H9 (cell line): Measurements from ENCODE around the gene TUB. TPM values are rescaled to one million over a fixed set of nuclear protein-coding genes. Genes with fewer than 3 reads are reported as not detected.

Experiments used
- DNase-seq: peaks from one replicate; pipeline ENCODE4 v3.0.0-alpha.2; 2017
- H2AFZ ChIP-seq: one replicate; pipeline ENCODE4 v1.6.1; 2013; ENCODE audit warnings: mild to moderate bottlenecking, low read length, control low read depth, moderate library complexity
- H2AK5ac ChIP-seq: 2 replicates; pipeline ENCODE4 v1.6.1; 2013; ENCODE audit warnings: low read length, control low read depth, mixed read lengths; ENCODE audit not compliant: insufficient read length
- H2BK120ac ChIP-seq: one replicate; pipeline ENCODE4 v1.6.1; 2013; ENCODE audit warnings: low read depth, mild to moderate bottlenecking, low read length, control low read depth, inconsistent platforms; ENCODE audit not compliant: poor library complexity, severe bottlenecking
- H2BK12ac ChIP-seq: 2 replicates; pipeline ENCODE4 v1.6.1; 2013; ENCODE audit warnings: low read length, control low read depth, mixed read lengths, low read depth; ENCODE audit not compliant: insufficient read length
- H2BK15ac ChIP-seq: 2 replicates; pipeline ENCODE4 v1.6.1; 2013; ENCODE audit warnings: low read depth, low read length, control low read depth
- H2BK20ac ChIP-seq: one replicate; pipeline ENCODE4 v1.6.1; 2013; ENCODE audit warnings: low read depth, mild to moderate bottlenecking, low read length, control low read depth, inconsistent platforms; ENCODE audit not compliant: poor library complexity, severe bottlenecking
- H2BK5ac ChIP-seq: 2 replicates; pipeline ENCODE4 v1.6.1; 2013; ENCODE audit warnings: low read length, control low read depth, mixed read lengths; ENCODE audit not compliant: insufficient read length
- H3K14ac ChIP-seq: 2 replicates; pipeline ENCODE4 v1.6.1; 2013; ENCODE audit warnings: low read length, control low read depth; ENCODE audit not compliant: insufficient read depth
- H3K18ac ChIP-seq: 2 replicates; pipeline ENCODE4 v1.6.1; 2013; ENCODE audit warnings: low read depth, mild to moderate bottlenecking, mixed read lengths, low read length, control low read depth; ENCODE audit not compliant: insufficient read length
- H3K23ac ChIP-seq: 2 replicates; pipeline ENCODE4 v1.6.1; 2013; ENCODE audit warnings: low read length, control low read depth, mixed read lengths, low read depth; ENCODE audit not compliant: insufficient read length
- H3K23me2 ChIP-seq: 2 replicates; pipeline ENCODE4 v1.6.1; 2013; ENCODE audit warnings: low read depth, mild to moderate bottlenecking, mixed read lengths, low read length, control low read depth; ENCODE audit not compliant: insufficient read length, poor library complexity, severe bottlenecking
- H3K27ac ChIP-seq: 2 replicates; pipeline ENCODE4 v1.5.1; 2013; ENCODE audit warnings: low read length, control low read depth, mixed read lengths, low read depth; ENCODE audit not compliant: insufficient read length
- H3K27me3 ChIP-seq: 2 replicates; pipeline ENCODE4 v1.6.1; 2013; ENCODE audit warnings: low read length, control low read depth, inconsistent platforms; ENCODE audit not compliant: insufficient read depth
- H3K4ac ChIP-seq: 2 replicates; pipeline ENCODE4 v1.6.1; 2013; ENCODE audit warnings: low read depth, mild to moderate bottlenecking, control low read depth, inconsistent platforms, low read length, moderate library complexity
- H3K4me1 ChIP-seq: 2 replicates; pipeline ENCODE4 v1.6.1; 2013; ENCODE audit warnings: low read length, control low read depth, inconsistent platforms; ENCODE audit not compliant: insufficient read depth
- H3K4me2 ChIP-seq: 2 replicates; pipeline ENCODE4 v1.6.1; 2013; ENCODE audit warnings: low read length, control low read depth, mixed read lengths; ENCODE audit not compliant: insufficient read length, insufficient read depth
- H3K56ac ChIP-seq: 2 replicates; pipeline ENCODE4 v1.6.1; 2013; ENCODE audit warnings: low read depth, mild to moderate bottlenecking, mixed read lengths, low read length, control low read depth; ENCODE audit not compliant: insufficient read length
- H3K79me1 ChIP-seq: 2 replicates; pipeline ENCODE4 v1.6.1; 2013; ENCODE audit warnings: low read depth, mild to moderate bottlenecking, moderate library complexity, low read length, control low read depth, inconsistent platforms; ENCODE audit not compliant: insufficient read depth, poor library complexity, severe bottlenecking
- H3K79me2 ChIP-seq: 2 replicates; pipeline ENCODE4 v1.6.1; 2013; ENCODE audit warnings: low read length, control low read depth, inconsistent platforms; ENCODE audit not compliant: insufficient read depth
- H3K9ac ChIP-seq: 2 replicates; pipeline ENCODE4 v1.6.1; 2013; ENCODE audit warnings: low read length, control low read depth, mixed read lengths; ENCODE audit not compliant: insufficient read length; ENCODE audit errors: extremely low read depth
- H3K9me3 ChIP-seq: one replicate; pipeline ENCODE4 v1.6.1; 2013; ENCODE audit warnings: low read depth, low read length, inconsistent platforms; ENCODE audit not compliant: control insufficient read depth
- H3T11ph ChIP-seq: one replicate; pipeline ENCODE4 v1.6.1; 2013; ENCODE audit warnings: mild to moderate bottlenecking, low read length, control low read depth, inconsistent platforms
- H4K20me1 ChIP-seq: one replicate; pipeline ENCODE4 v1.6.1; 2013; ENCODE audit not compliant: control insufficient read depth, insufficient read length, insufficient read depth
- H4K5ac ChIP-seq: 2 replicates; pipeline ENCODE4 v1.6.1; 2013; ENCODE audit warnings: low read depth, mild to moderate bottlenecking, mixed read lengths, low read length, control low read depth; ENCODE audit not compliant: insufficient read length
- H4K8ac ChIP-seq: replicated peaks from 2 replicates; pipeline ENCODE4 v1.6.1; 2013; ENCODE audit warnings: low read length, control low read depth, mixed read lengths, low read depth; ENCODE audit not compliant: insufficient read length
- H4K91ac ChIP-seq: 2 replicates; pipeline ENCODE4 v1.6.1; 2013; ENCODE audit warnings: low read depth, mild to moderate bottlenecking, moderate library complexity, mixed read lengths, low read length, control low read depth; ENCODE audit not compliant: insufficient read length
- H3K27ac Mint-ChIP-seq, 3 experiments: 2 replicates in 2 of 3; 3 replicates in 1 of 3; pipeline ENCODE4 v1.8.0; 2020 to 2021; ENCODE audit warnings: mixed read lengths in 3 of 3, mild to moderate bottlenecking in 1 of 3, moderate library complexity in 1 of 3
- H3K27me3 Mint-ChIP-seq: 2 replicates; pipeline ENCODE4 v1.8.0; 2021; ENCODE audit warnings: low read depth, mild to moderate bottlenecking, moderate library complexity, mixed read lengths
- H3K36me3 Mint-ChIP-seq, 3 experiments: 2 replicates in 2 of 3; 3 replicates in 1 of 3; pipeline ENCODE4 v1.8.0; 2020 to 2021; ENCODE audit warnings: low read depth in 3 of 3, mixed read lengths in 3 of 3; ENCODE audit not compliant: insufficient read depth in 1 of 3
- H3K4me1 Mint-ChIP-seq, 2 experiments: 2 replicates each; pipeline ENCODE4 v1.8.0; 2020; ENCODE audit warnings: mixed read lengths in 2 of 2
- H3K4me3 Mint-ChIP-seq, 2 experiments: 2 replicates in 1 of 2; 3 replicates in 1 of 2; pipeline ENCODE4 v1.8.0; 2020 to 2021; ENCODE audit warnings: mild to moderate bottlenecking in 2 of 2, mixed read lengths in 2 of 2, moderate library complexity in 1 of 2
- H3K9me3 Mint-ChIP-seq, 2 experiments: 2 replicates in 1 of 2; 3 replicates in 1 of 2; pipeline ENCODE4 v1.8.0; 2020; ENCODE audit warnings: mild to moderate bottlenecking in 2 of 2, mixed read lengths in 2 of 2, moderate library complexity in 1 of 2
- WGBS: extraction: QIAGEN DNeasy Blood & Tissue Kit; methylation state at CpG from one replicate; pipeline ENCODE4 v1.1.7; 2013; ENCODE audit warnings: missing lambda C conversion rate, low lambda C conversion rate, mixed read lengths; ENCODE audit not compliant: insufficient read length; ENCODE audit errors: extremely low coverage; 5-methylcytosine and 5-hydroxymethylcytosine counted together
- total RNA-seq: library from RNA; stranded (reverse); gene quantifications from 2 replicates; pipeline ENCODE4 v1.2.1, GENCODE V29; 2021
- TF ChIP-seq, protein P1 (sequence below): fragments of 200-600 bp; sonication (generic); conservative IDR thresholded peaks from 3 replicates; pipeline ENCODE4 v1.8.0; 2021; ENCODE audit warnings: antibody characterized with exemption, mild to moderate bottlenecking

Gene TUB
- total RNA-seq, 1 experiment from 2014 or later, result 14.8 TPM

DNA sequence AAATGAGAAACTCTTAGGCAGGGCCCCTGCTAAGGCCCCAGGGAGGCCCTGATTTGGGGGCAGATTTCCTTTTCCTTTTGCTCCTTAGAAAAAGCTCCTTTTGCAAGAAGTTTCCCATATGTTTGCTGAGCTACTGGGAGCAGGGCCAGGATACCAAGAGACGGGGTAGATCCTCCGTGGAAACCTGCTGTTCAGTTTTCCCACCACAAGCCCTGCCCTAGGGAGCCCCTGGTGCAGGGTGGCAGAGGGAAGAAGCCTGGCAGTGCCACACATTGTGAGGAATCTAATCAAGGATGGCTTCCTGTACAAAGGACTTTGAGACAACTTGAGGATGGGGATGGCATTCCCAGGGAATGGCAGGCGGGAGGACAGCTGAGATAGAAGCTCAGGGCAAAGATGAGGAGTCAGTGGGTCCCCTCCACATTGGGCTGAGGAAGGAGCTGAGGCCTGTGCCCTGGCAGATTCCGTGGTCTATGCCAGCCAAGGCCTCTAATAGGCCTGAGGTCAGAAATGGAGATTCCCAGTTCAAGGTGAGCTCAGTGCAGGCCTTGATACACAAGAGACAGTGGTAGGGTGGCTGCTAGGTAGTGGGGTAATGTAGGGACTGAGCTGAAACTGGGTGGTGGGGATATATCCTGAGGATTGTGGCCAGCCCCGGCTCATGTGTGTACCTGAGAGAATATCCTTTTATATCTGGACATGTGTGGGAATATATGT is 15.0 kb downstream of the TUB start:
- no peak overlapping the region for H3K4me3 Mint-ChIP-seq
- H2BK12ac ChIP-seq, result no peak overlapping the region
- peaks cover 0 to 3% of the 10 kb centered on the region in 2 experiments; a peak in 2 of 4 replicates for H3K4me1 Mint-ChIP-seq
- H3K4me1 ChIP-seq, result no peaks in the 10 kb centered on the region
- no peak overlapping the region for H3K56ac ChIP-seq
- H3K9me3 Mint-ChIP-seq, result peaks cover 0 to 2% of the 10 kb centered on the region in 2 experiments; a peak in 1 of 5 replicates
- no peaks in the 10 kb centered on the region for H3K79me1 ChIP-seq
- H2BK15ac ChIP-seq, result no peak overlapping the region
- no peak overlapping the region for H2AFZ ChIP-seq
- H3K4ac ChIP-seq, result no peak overlapping the region
- no peak overlapping the region for H2BK5ac ChIP-seq
- no peak overlapping the region for H3K18ac ChIP-seq
- no peak overlapping the region for H4K8ac ChIP-seq
- H3K27me3 ChIP-seq, result no peaks in the 10 kb centered on the region
- no peaks in the 10 kb centered on the region for H3K79me2 ChIP-seq
- no peak overlapping the region for H3K27ac Mint-ChIP-seq
- H3K9me3 ChIP-seq, result no peaks in the 10 kb centered on the region
- H4K20me1 ChIP-seq, result no peaks in the 10 kb centered on the region
- no peak overlapping the region for H3K14ac ChIP-seq
- H3K27me3 Mint-ChIP-seq, result peaks cover 2% of the 10 kb centered on the region
- TF ChIP-seq, protein P1, sequence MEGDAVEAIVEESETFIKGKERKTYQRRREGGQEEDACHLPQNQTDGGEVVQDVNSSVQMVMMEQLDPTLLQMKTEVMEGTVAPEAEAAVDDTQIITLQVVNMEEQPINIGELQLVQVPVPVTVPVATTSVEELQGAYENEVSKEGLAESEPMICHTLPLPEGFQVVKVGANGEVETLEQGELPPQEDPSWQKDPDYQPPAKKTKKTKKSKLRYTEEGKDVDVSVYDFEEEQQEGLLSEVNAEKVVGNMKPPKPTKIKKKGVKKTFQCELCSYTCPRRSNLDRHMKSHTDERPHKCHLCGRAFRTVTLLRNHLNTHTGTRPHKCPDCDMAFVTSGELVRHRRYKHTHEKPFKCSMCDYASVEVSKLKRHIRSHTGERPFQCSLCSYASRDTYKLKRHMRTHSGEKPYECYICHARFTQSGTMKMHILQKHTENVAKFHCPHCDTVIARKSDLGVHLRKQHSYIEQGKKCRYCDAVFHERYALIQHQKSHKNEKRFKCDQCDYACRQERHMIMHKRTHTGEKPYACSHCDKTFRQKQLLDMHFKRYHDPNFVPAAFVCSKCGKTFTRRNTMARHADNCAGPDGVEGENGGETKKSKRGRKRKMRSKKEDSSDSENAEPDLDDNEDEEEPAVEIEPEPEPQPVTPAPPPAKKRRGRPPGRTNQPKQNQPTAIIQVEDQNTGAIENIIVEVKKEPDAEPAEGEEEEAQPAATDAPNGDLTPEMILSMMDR, result no peak
- H3K4me2 ChIP-seq, result no peak overlapping the region
- no peak overlapping the region for H2AK5ac ChIP-seq
- no peak overlapping the region for H3K23ac ChIP-seq
- H3T11ph ChIP-seq, result no peak overlapping the region
- H4K91ac ChIP-seq, result no peak overlapping the region
- H4K5ac ChIP-seq, result no peak overlapping the region
- peaks cover 18 to 41% (median 33%) of the 10 kb centered on the region in 3 experiments; a peak in 6 of 7 replicates for H3K36me3 Mint-ChIP-seq
- H3K9ac ChIP-seq, result no peak overlapping the region
- no peak overlapping the region for H2BK120ac ChIP-seq
- H2BK20ac ChIP-seq, result no peak overlapping the region
- no peaks in the 10 kb centered on the region for H3K23me2 ChIP-seq
- H3K27ac ChIP-seq, result no peak overlapping the region
- no CpG with 5 or more reads among the region's 5 CpGs for WGBS
- DNase-seq, result no peak
